GM23248 (cell line): ENCODE measurements around the gene CDH7.

Source experiments
- EZH2 ChIP-seq: fragments of 200-600 bp; sonication (generic); IDR thresholded peaks from 2 replicates; pipeline ENCODE4 v1.6.1; 2018; ENCODE audit warnings: antibody characterized with exemption, mild to moderate bottlenecking; ENCODE audit not compliant: insufficient read depth, poor library complexity, severe bottlenecking
- EZH2phosphoT487 ChIP-seq: fragments of 200-600 bp; sonication (generic); IDR thresholded peaks from 2 replicates; pipeline ENCODE4 v1.6.1; 2018; ENCODE audit warnings: antibody characterized with exemption, moderate library complexity, mild to moderate bottlenecking, low read depth; ENCODE audit not compliant: insufficient read depth

DNA sequence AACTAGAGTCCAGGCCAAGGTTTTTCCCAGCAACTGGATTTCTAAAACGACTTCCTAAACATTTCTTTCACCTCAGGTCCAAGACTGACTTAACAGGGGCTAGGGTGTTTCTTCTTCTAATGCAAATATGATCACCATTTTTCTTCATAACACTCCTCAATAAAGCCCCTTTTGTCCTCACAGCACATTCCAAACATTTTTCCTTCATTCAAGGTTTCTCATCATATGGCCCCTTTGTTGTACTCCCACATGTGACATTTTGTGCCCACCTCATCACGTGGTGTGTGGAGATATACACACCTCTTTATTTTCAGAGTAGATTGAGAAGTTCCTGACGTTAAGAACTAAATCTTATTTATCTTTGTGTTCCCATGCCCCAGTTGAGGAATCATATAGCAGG lies 3.9 kb upstream of the CDH7 start:
- TF ChIP-seq EZH2: no peak
- no peak for TF ChIP-seq EZH2phosphoT487
